HEK293 (cell line): ENCODE measurements around the gene GADD45GIP1.

Experiments
- EGR2 ChIP-seq: fragments of 450-650 bp; formaldehyde crosslinking; IDR thresholded peaks from 2 replicates; pipeline ENCODE4 v1.5.1; 2016; ENCODE audit warnings: low read depth, missing biosample characterization, missing genetic modification characterization
- ELK4 ChIP-seq: IDR thresholded peaks from 2 replicates; pipeline ENCODE4 v1.6.1; 2011; ENCODE audit warnings: mild to moderate bottlenecking, low read depth, low read length, borderline replicate concordance
- GLI2 ChIP-seq: fragments of 450-650 bp; formaldehyde crosslinking; IDR thresholded peaks from 2 replicates; pipeline ENCODE4; 2017; ENCODE audit warnings: missing biosample characterization, missing genetic modification characterization, low read depth, borderline replicate concordance
- GLIS1 ChIP-seq: fragments of 450-650 bp; formaldehyde crosslinking; IDR thresholded peaks from 2 replicates; pipeline ENCODE4 v1.5.1; 2016; ENCODE audit warnings: missing biosample characterization, missing genetic modification characterization
- HOXD13 ChIP-seq: sonication (generic); formaldehyde crosslinking; IDR thresholded peaks from 2 replicates; pipeline ENCODE4 v1.8.0; 2022; ENCODE audit warnings: missing genetic modification reagents, borderline replicate concordance
- IKZF3 ChIP-seq: fragments of 450-650 bp; IDR thresholded peaks from 2 replicates; pipeline ENCODE4 v1.5.0; 2018; ENCODE audit warnings: missing biosample characterization, mild to moderate bottlenecking, missing genetic modification characterization, moderate library complexity
- MZF1 ChIP-seq: fragments of 450-650 bp; formaldehyde crosslinking; IDR thresholded peaks from 2 replicates; pipeline ENCODE4 v1.5.1; 2017; ENCODE audit warnings: missing biosample characterization, missing genetic modification characterization, borderline replicate concordance
- OSR2 ChIP-seq: fragments of 450-650 bp; formaldehyde crosslinking; IDR thresholded peaks from 2 replicates; pipeline ENCODE4 v1.5.1; 2016; ENCODE audit warnings: missing biosample characterization, missing genetic modification characterization
- ZBTB1 ChIP-seq: fragments of 450-650 bp; formaldehyde crosslinking; IDR thresholded peaks from 2 replicates; pipeline ENCODE4 v1.5.1; 2016; ENCODE audit warnings: missing biosample characterization, missing genetic modification characterization
- ZBTB44 ChIP-seq: fragments of 450-650 bp; IDR thresholded peaks from 2 replicates; pipeline ENCODE4 v1.5.1; 2018; ENCODE audit warnings: missing biosample characterization, mild to moderate bottlenecking, missing genetic modification characterization
- ZBTB49 ChIP-seq: fragments of 450-650 bp; formaldehyde crosslinking; IDR thresholded peaks from 2 replicates; pipeline ENCODE4 v1.5.1; 2016; ENCODE audit warnings: missing biosample characterization, missing genetic modification characterization, low read depth
- ZBTB6 ChIP-seq: fragments of 450-650 bp; formaldehyde crosslinking; IDR thresholded peaks from 2 replicates; pipeline ENCODE4 v1.5.1; 2017; ENCODE audit warnings: missing biosample characterization, missing genetic modification characterization
- ZFHX2 ChIP-seq: fragments of 450-650 bp; formaldehyde crosslinking; conservative IDR thresholded peaks from 2 replicates; pipeline ENCODE4 v1.5.1; 2016; ENCODE audit warnings: missing biosample characterization, missing genetic modification characterization
- ZFP37 ChIP-seq: fragments of 450-650 bp; formaldehyde crosslinking; IDR thresholded peaks from 2 replicates; pipeline ENCODE4 v1.5.1; 2016; ENCODE audit warnings: missing biosample characterization, missing genetic modification characterization
- ZNF114 ChIP-seq: fragments of 450-650 bp; formaldehyde crosslinking; IDR thresholded peaks from 2 replicates; pipeline ENCODE4 v1.5.0; 2017; ENCODE audit warnings: missing biosample characterization, missing genetic modification characterization
- ZNF2 ChIP-seq: fragments of 450-650 bp; formaldehyde crosslinking; IDR thresholded peaks from 2 replicates; pipeline ENCODE4 v1.5.1; 2016; ENCODE audit warnings: missing biosample characterization, missing genetic modification characterization
- ZNF335 ChIP-seq: fragments of 450-650 bp; formaldehyde crosslinking; conservative IDR thresholded peaks from 2 replicates; pipeline ENCODE4 v1.5.1; 2016; ENCODE audit warnings: missing biosample characterization, missing genetic modification characterization
- ZNF391 ChIP-seq: fragments of 450-650 bp; formaldehyde crosslinking; IDR thresholded peaks from 2 replicates; pipeline ENCODE4 v1.5.1; 2016; ENCODE audit warnings: low read depth, missing biosample characterization, missing genetic modification characterization, borderline replicate concordance
- ZNF423 ChIP-seq: fragments of 450-650 bp; formaldehyde crosslinking; IDR thresholded peaks from 2 replicates; pipeline ENCODE4 v1.5.1; 2016; ENCODE audit warnings: missing biosample characterization, missing genetic modification characterization
- ZNF664 ChIP-seq: fragments of 450-650 bp; formaldehyde crosslinking; IDR thresholded peaks from 2 replicates; pipeline ENCODE4 v1.5.1; 2016; ENCODE audit warnings: missing biosample characterization, missing genetic modification characterization
- ZNF707 ChIP-seq: fragments of 450-650 bp; formaldehyde crosslinking; IDR thresholded peaks from 2 replicates; pipeline ENCODE4 v1.5.1; 2016; ENCODE audit warnings: missing biosample characterization, missing genetic modification characterization
- ZXDB ChIP-seq: fragments of 450-650 bp; formaldehyde crosslinking; IDR thresholded peaks from 2 replicates; pipeline ENCODE4 v1.5.1; 2016; ENCODE audit warnings: missing biosample characterization, missing genetic modification characterization
- TF ChIP-seq, protein P1 (sequence below): fragments of 450-650 bp; formaldehyde crosslinking; IDR thresholded peaks from 2 replicates; pipeline ENCODE4 v1.5.1; 2016; ENCODE audit warnings: missing biosample characterization, missing genetic modification characterization
- TF ChIP-seq, protein P2 (sequence below): fragments of 450-650 bp; formaldehyde crosslinking; IDR thresholded peaks from 2 replicates; pipeline ENCODE4 v1.5.1; 2017; ENCODE audit warnings: missing biosample characterization, missing genetic modification characterization
- TF ChIP-seq, protein P3 (sequence below): fragments of 450-650 bp; formaldehyde crosslinking; IDR thresholded peaks from 2 replicates; pipeline ENCODE4 v1.5.1; 2017; ENCODE audit warnings: missing biosample characterization, missing genetic modification characterization

GADD45GIP1 gene

DNA sequence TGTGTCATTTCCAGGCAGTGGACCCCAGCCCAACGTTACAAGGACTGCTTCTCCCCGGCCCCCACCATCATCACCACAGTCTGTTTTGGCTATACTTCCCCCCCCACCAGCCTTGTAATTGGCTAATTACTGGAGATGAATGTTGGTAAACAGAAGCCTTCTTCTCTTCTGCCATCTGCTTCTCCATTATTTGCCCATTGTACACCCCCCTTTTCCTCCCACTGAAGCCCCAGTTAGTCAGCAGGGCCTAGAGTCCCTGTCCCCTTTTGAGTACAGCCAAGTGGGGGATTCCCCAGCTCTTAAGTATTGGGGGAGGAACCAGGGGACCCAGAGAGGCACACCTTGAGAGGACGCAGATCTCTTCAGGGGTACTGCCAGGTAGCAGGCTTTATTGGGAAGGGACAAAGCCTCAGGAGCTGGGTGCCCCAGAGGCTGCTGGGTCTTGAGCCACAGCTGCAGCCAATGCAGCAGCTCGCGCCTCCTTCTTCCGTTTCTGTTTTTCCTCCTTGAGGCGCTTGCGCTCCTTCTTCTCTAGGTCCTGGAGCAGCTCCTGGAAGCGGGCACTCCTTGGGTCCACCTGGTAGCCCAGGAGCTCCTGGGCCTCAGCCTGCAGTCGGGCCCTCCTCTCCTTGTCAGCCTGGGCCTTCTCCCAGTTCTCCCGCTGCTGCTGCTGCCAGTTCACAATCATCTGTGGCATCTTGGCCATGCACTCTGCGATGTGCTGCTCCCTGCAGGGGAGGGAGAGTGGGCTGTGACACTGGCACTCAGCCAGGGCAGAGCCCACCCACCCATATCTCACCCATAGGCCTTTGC is 3.0 kb downstream of the GADD45GIP1 start (continued):
- TF ChIP-seq, protein P1, sequence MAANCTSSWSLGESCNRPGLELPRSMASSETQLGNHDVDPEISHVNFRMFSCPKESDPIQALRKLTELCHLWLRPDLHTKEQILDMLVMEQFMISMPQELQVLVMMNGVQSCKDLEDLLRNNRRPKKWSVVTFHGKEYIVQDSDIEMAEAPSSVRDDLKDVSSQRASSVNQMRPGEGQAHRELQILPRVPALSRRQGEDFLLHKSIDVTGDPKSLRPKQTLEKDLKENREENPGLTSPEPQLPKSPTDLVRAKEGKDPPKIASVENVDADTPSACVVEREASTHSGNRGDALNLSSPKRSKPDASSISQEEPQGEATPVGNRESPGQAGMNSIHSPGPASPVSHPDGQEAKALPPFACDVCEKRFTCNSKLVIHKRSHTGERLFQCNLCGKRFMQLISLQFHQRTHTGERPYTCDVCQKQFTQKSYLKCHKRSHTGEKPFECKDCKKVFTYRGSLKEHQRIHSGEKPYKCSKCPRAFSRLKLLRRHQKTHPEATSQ (tag by site-specific recombination): no peak
- TF ChIP-seq ZBTB49 (no peak), ZNF335 (tag by site-specific recombination) (peak; percentile 16; the same call in 1 of the 2 replicates), ZNF114 (no peak), GLI2 (tag by site-specific recombination) (no peak), ZFP37 (tag by site-specific recombination) (no peak), ZNF707 (tag by site-specific recombination) (no peak), OSR2 (tag by site-specific recombination) (peak; percentile 55), ZBTB44 (tag by site-specific recombination) (peak; percentile 23; the same call in 1 of the 2 replicates), GLIS1 (tag by site-specific recombination) (no peak), ELK4 (no peak), HOXD13 (no peak), ZNF423 (tag by site-specific recombination) (no peak), ZNF391 (tag by site-specific recombination) (no peak), ZNF664 (no peak), ZFHX2 (tag by site-specific recombination) (peak; percentile 95), ZNF2 (tag by site-specific recombination) (no peak), ZXDB (tag by site-specific recombination) (0 out of 2 replicates have a peak, but pooled peaks have one; percentile 16), IKZF3 (tag by site-specific recombination) (peak; percentile 28; the same call in 1 of the 2 replicates), MZF1 (tag by site-specific recombination) (no peak), EGR2 (tag by site-specific recombination) (peak; percentile 96), ZBTB1 (tag by site-specific recombination) (no peak), ZBTB6 (tag by site-specific recombination) (peak; percentile 89)
- TF ChIP-seq, protein P2, sequence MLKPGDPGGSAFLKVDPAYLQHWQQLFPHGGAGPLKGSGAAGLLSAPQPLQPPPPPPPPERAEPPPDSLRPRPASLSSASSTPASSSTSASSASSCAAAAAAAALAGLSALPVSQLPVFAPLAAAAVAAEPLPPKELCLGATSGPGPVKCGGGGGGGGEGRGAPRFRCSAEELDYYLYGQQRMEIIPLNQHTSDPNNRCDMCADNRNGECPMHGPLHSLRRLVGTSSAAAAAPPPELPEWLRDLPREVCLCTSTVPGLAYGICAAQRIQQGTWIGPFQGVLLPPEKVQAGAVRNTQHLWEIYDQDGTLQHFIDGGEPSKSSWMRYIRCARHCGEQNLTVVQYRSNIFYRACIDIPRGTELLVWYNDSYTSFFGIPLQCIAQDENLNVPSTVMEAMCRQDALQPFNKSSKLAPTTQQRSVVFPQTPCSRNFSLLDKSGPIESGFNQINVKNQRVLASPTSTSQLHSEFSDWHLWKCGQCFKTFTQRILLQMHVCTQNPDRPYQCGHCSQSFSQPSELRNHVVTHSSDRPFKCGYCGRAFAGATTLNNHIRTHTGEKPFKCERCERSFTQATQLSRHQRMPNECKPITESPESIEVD: no peak
- TF ChIP-seq, protein P3, sequence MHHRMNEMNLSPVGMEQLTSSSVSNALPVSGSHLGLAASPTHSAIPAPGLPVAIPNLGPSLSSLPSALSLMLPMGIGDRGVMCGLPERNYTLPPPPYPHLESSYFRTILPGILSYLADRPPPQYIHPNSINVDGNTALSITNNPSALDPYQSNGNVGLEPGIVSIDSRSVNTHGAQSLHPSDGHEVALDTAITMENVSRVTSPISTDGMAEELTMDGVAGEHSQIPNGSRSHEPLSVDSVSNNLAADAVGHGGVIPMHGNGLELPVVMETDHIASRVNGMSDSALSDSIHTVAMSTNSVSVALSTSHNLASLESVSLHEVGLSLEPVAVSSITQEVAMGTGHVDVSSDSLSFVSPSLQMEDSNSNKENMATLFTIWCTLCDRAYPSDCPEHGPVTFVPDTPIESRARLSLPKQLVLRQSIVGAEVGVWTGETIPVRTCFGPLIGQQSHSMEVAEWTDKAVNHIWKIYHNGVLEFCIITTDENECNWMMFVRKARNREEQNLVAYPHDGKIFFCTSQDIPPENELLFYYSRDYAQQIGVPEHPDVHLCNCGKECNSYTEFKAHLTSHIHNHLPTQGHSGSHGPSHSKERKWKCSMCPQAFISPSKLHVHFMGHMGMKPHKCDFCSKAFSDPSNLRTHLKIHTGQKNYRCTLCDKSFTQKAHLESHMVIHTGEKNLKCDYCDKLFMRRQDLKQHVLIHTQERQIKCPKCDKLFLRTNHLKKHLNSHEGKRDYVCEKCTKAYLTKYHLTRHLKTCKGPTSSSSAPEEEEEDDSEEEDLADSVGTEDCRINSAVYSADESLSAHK: no peak
- TF ChIP-seq, all 188 proteins: peak for 10
